HCT116 (cell line): ENCODE data around the gene ZNF248. TPM values are rescaled to one million over a fixed set of nuclear protein-coding genes. Genes with fewer than 3 reads are reported as not detected.

ENCODE experiments used
- ATAC-seq: fragments of 200-7000 bp; cut with Tn5 transposase; 2 replicates; pipeline ENCODE4 v1.9.1; 2020; ENCODE audit warnings: mild to moderate bottlenecking, moderate library complexity
- BruUV-seq: library from RNA; stranded (reverse); fragments of 400-500 nt; replicated peaks from 2 replicates; lab custom pipeline; 2021; lab: Mats Ljungman, UMichigan
- CTCF ChIA-PET: fragments of 300-600 bp; sonication (Branson Sonifier 250); formaldehyde crosslinking; loops from one replicate; lab custom pipeline; 2021; ENCODE audit warnings: antibody characterized with exemption; lab: Charles Lee
- POLR2A ChIA-PET: fragments of 300-600, 350-600 bp; sonication (Branson Sonifier 250); formaldehyde crosslinking; loops from one replicate; lab custom pipeline; 2021; ENCODE audit warnings: antibody characterized with exemption; lab: Charles Lee
- RAD21 ChIA-PET, 2 experiments: fragments of 300-600 bp; sonication (Branson Sonifier 250); formaldehyde crosslinking; loops; one replicate each; lab custom pipeline; 2023; ENCODE audit warnings: low total read pairs in 2 of 2; ENCODE audit not compliant: uncharacterized antibody in 2 of 2, unreplicated experiment in 2 of 2, low non-redundant PET in 1 of 2; lab: Charles Lee
- DNase-seq: peaks from one replicate; pipeline ENCODE4 v3.0.0-alpha.2; 2010; ENCODE audit warnings: low read depth, low spot score
- H2AFZ ChIP-seq: fragments of 200-600 bp; shearing (Covaris generic), sonication (generic); 2 replicates; pipeline ENCODE4 v1.6.1; 2017; ENCODE audit warnings: low read depth, mixed run types, mixed read lengths, antibody characterized with exemption, low read length; ENCODE audit not compliant: poor library complexity, severe bottlenecking
- H3K27ac ChIP-seq: 2 replicates; pipeline ENCODE4 v1.5.1; 2012; ENCODE audit warnings: low read depth, low read length
- H3K27me3 ChIP-seq: fragments of 200-600 bp; sonication (generic); 2 replicates; pipeline ENCODE4 v1.6.1; 2016; ENCODE audit warnings: mixed run types, low read length, mixed read lengths; ENCODE audit not compliant: insufficient read depth
- H3K36me3 ChIP-seq, 2 experiments: fragments of 200-500 bp in 1 of 2; fragments of 200-600 bp in 1 of 2; sonication (Bioruptor generic) in 1 of 2; sonication (generic) in 1 of 2; 2 replicates each; pipeline versions ENCODE4 v1.5.1 to v1.6.1; 2014 to 2016; ENCODE audit warnings: low read length in 2 of 2, inconsistent platforms in 1 of 2, mixed read lengths in 1 of 2, mixed run types in 1 of 2; ENCODE audit not compliant: insufficient read depth in 2 of 2, control insufficient read depth in 1 of 2
- H3K4me1 ChIP-seq, 2 experiments: fragments of 200-600 bp in 1 of 2; sonication (generic) in 1 of 2; 2 replicates each; pipeline versions ENCODE4 v1.5.1 to v1.6.1; 2012 to 2017; ENCODE audit warnings: low read length in 2 of 2, inconsistent platforms in 1 of 2, mild to moderate bottlenecking in 1 of 2, mixed read lengths in 1 of 2, mixed run types in 1 of 2, moderate library complexity in 1 of 2; ENCODE audit not compliant: insufficient read depth in 2 of 2, control insufficient read depth in 1 of 2
- H3K4me2 ChIP-seq: fragments of 200-600 bp; sonication (generic); 2 replicates; pipeline ENCODE4 v1.6.1; 2017; ENCODE audit warnings: mixed run types, low read length, mixed read lengths
- H3K4me3 ChIP-seq, 2 experiments: fragments of 200-600 bp in 1 of 2; sonication (generic) in 1 of 2; replicated peaks in 1 of 2; 2 replicates each; pipeline ENCODE4 v1.5.1; 2011 to 2016; ENCODE audit warnings: low read length in 2 of 2, control low read depth in 1 of 2, low read depth in 1 of 2, mild to moderate bottlenecking in 1 of 2, mixed read lengths in 1 of 2, mixed run types in 1 of 2
- H3K79me2 ChIP-seq: fragments of 200-600 bp; sonication (generic); 2 replicates; pipeline ENCODE4 v1.6.1; 2017; ENCODE audit warnings: mild to moderate bottlenecking, mixed run types, low read length, moderate library complexity, mixed read lengths; ENCODE audit not compliant: insufficient read depth
- H3K9ac ChIP-seq: fragments of 200-600 bp; sonication (generic); 2 replicates; pipeline ENCODE4 v1.6.1; 2016; ENCODE audit warnings: low read length, mixed read lengths
- H3K9me2 ChIP-seq: fragments of 200-600 bp; sonication (generic), shearing (Covaris generic); 2 replicates; pipeline ENCODE4 v1.6.1; 2017; ENCODE audit warnings: mixed run types, mild to moderate bottlenecking, moderate library complexity; ENCODE audit not compliant: insufficient read depth
- H3K9me3 ChIP-seq, 2 experiments: fragments of 200-500 bp in 1 of 2; fragments of 200-600 bp in 1 of 2; sonication (Bioruptor generic) in 1 of 2; sonication (generic) in 1 of 2; 2 replicates each; pipeline ENCODE4 v1.6.1; 2014 to 2017; ENCODE audit warnings: low read length in 2 of 2, mixed read lengths in 2 of 2, inconsistent platforms in 1 of 2, low read depth in 1 of 2, mild to moderate bottlenecking in 1 of 2, mixed run types in 1 of 2, moderate library complexity in 1 of 2; ENCODE audit not compliant: control insufficient read depth in 1 of 2, insufficient read depth in 1 of 2
- H4K20me1 ChIP-seq: fragments of 200-600 bp; sonication (generic), shearing (Covaris generic); 2 replicates; pipeline ENCODE4 v1.6.1; 2017; ENCODE audit warnings: mixed run types, mild to moderate bottlenecking, moderate library complexity; ENCODE audit not compliant: insufficient read depth
- CTCF ChIP-seq, 3 experiments: fragments of 200-600 bp in 1 of 3; sonication (generic) in 1 of 3; IDR thresholded peaks in 2 of 3; conservative IDR thresholded peaks in 1 of 3; 2 replicates each; pipeline ENCODE4 v1.5.1; 2012 to 2017; ENCODE audit warnings: low read depth in 2 of 3, low read length in 2 of 3, antibody characterized with exemption in 1 of 3, borderline replicate concordance in 1 of 3, control low read depth in 1 of 3, mild to moderate bottlenecking in 1 of 3, mixed read lengths in 1 of 3, mixed run types in 1 of 3, moderate library complexity in 1 of 3; ENCODE audit not compliant: insufficient read depth in 1 of 3
- EGR1 ChIP-seq: IDR thresholded peaks from 2 replicates; pipeline ENCODE4 v1.6.1; 2012; ENCODE audit warnings: low read depth
- ELF1 ChIP-seq: IDR thresholded peaks from 2 replicates; pipeline ENCODE4 v1.6.1; 2012; ENCODE audit warnings: low read depth, borderline replicate concordance
- EZH2phosphoT487 ChIP-seq: fragments of 200-600 bp; IDR thresholded peaks from 2 replicates; pipeline ENCODE4 v1.6.1; 2018; ENCODE audit warnings: antibody characterized with exemption, borderline replicate concordance
- MAX ChIP-seq: IDR thresholded peaks from 2 replicates; pipeline ENCODE4 v1.6.1; 2012
- POLR2A ChIP-seq: IDR thresholded peaks from 2 replicates; pipeline ENCODE4 v1.7.0; 2011; ENCODE audit warnings: borderline replicate concordance; ENCODE audit not compliant: insufficient read depth, insufficient read length; ENCODE audit errors: extremely low read depth
- RAD21 ChIP-seq: IDR thresholded peaks from 2 replicates; pipeline ENCODE4 v1.6.1; 2012; ENCODE audit warnings: low read depth, mild to moderate bottlenecking
- SP1 ChIP-seq: IDR thresholded peaks from 2 replicates; pipeline ENCODE4 v1.6.1; 2012; ENCODE audit warnings: low read depth
- SRF ChIP-seq: IDR thresholded peaks from 2 replicates; pipeline ENCODE4 v1.6.1; 2012; ENCODE audit warnings: low read depth
- TCF7L2 ChIP-seq: IDR thresholded peaks from 2 replicates; pipeline ENCODE4 v1.7.0; 2011; ENCODE audit warnings: borderline replicate concordance, inconsistent platforms; ENCODE audit not compliant: insufficient read depth, insufficient read length; ENCODE audit errors: extremely low read depth
- ZFX ChIP-seq: fragments of 450-650 bp; IDR thresholded peaks from 2 replicates; pipeline ENCODE4 v1.6.1; 2017
- ZNF274 ChIP-seq: fragments of 200-500 bp; sonication (Bioruptor generic); IDR thresholded peaks from 2 replicates; pipeline ENCODE4 v1.6.1; 2014; ENCODE audit warnings: mild to moderate bottlenecking, low read depth, low read length, inconsistent platforms
- intact Hi-C: fragments of 100-400 bp; cut with micrococcal nuclease; formaldehyde crosslinking; loops from 2 replicates; pipeline ENCODE4 v1.10.0; 2022
- total RNA-seq: library from RNA; stranded (reverse); gene quantifications from one replicate; pipeline ENCODE4 v1.2.1, GENCODE V29; 2021; ENCODE audit not compliant: unreplicated experiment

Gene ZNF248
- total RNA-seq, 1 experiment from 2014 or later: 6.2 TPM

- TF ChIP-seq POLR2A: no peak
- no peak for TF ChIP-seq SP1
- TF ChIP-seq ZFX: no peak
- TF ChIP-seq MAX: no peak
- no peak for TF ChIP-seq EGR1
- TF ChIP-seq EZH2phosphoT487: no peak
Observed at GRCh38 chr10:37758074-37758473, 99.3 kb downstream of the ZNF248 start (continued).

- peak; percentile 76 for ATAC-seq
- CTCF ChIA-PET: interaction anchor here (0.7 to 1.4 kb wide), 3 partner anchors 229 to 611 kb away, joined by 3 to 6 read pairs (median 6); no protein-coding TSS in a partner anchor
- no peaks in the 10 kb centered on the region for H3K9me2 ChIP-seq
Observed at GRCh38 chr10:37754538-37755323, 102.7 kb downstream of the ZNF248 start.

More at GRCh38 chr10:37754538-37755323, 102.7 kb downstream of the ZNF248 start:
- ChIA-PET RAD21 (no interaction called here), POLR2A (no interaction called here)
- no TSS peak for BruUV-seq
- no peaks in the 10 kb centered on the region for H3K27me3 ChIP-seq
- no peaks in the 10 kb centered on the region for H3K4me1 ChIP-seq
- no peaks in the 10 kb centered on the region for H3K9me3 ChIP-seq
- H4K20me1 ChIP-seq: no peaks in the 10 kb centered on the region
- DNase-seq: peak; percentile 7
- H3K4me2 ChIP-seq: no peak overlapping the region
- intact Hi-C loops: loop anchor here (10.0 kb wide), 1 partner anchor 870 kb away; no protein-coding TSS in a partner anchor
- H3K27ac ChIP-seq: no peak overlapping the region
- no peaks in the 10 kb centered on the region for H3K36me3 ChIP-seq
- H2AFZ ChIP-seq: no peak overlapping the region
- TF ChIP-seq CTCF (IDR thresholded peaks at IDR 0.05 in 2 of 3, conservative IDR thresholded peaks at IDR 0.05 in 1 of 3; ENCODE audit: borderline replicate concordance in 1 of 3, insufficient read depth in 1 of 3, low read depth in 2 of 3, low read length in 2 of 3): peak in 2 of 3 experiments; percentile 69 to 73; a peak in 4 of 6 replicates
- TF ChIP-seq ELF1: no peak
- TF ChIP-seq RAD21: peak; percentile 55
- TF ChIP-seq SRF: no peak
- no peak for TF ChIP-seq TCF7L2
- no peak for TF ChIP-seq ZNF274
- no peak overlapping the region for H3K9ac ChIP-seq
- H3K79me2 ChIP-seq: no peaks in the 10 kb centered on the region
- no peak overlapping the region for H3K4me3 ChIP-seq
